B cell (primary cell): ENCODE measurements around the gene LEPR. TPM values are rescaled to one million over a fixed set of nuclear protein-coding genes. Genes with fewer than 3 reads are reported as not detected.

Experiments used
- ATAC-seq: fragments of 200-7000 bp; cut with Tn5 transposase; one replicate; pipeline ENCODE4 v1.10.0; 2021; ENCODE audit warnings: low read depth, mild to moderate bottlenecking, moderate number of reproducible peaks, moderate library complexity
- CTCF ChIA-PET: fragments of 350-600 bp; sonication (Branson Sonifier 250); formaldehyde crosslinking; loops from one replicate; lab custom pipeline; 2021; ENCODE audit warnings: antibody characterized with exemption, inconsistent platforms; lab: Charles Lee
- POLR2A ChIA-PET: fragments of 350-600 bp; sonication (Branson Sonifier 250); formaldehyde crosslinking; loops from one replicate; lab custom pipeline; 2021; ENCODE audit warnings: antibody characterized with exemption; lab: Charles Lee
- DNase-seq: peaks from one replicate; pipeline ENCODE4 v3.0.0; 2013
- H2AFZ ChIP-seq: 2 replicates; pipeline ENCODE4 v1.6.1; 2012; ENCODE audit warnings: mild to moderate bottlenecking, low read depth, low read length; ENCODE audit not compliant: insufficient read depth, poor library complexity, severe bottlenecking
- H3K27ac ChIP-seq, 2 donors: 1 replicate in 1 of 2; 2 replicates in 1 of 2; pipeline ENCODE4 v1.5.1; 2012 to 2013; ENCODE audit warnings: low read length in 2 of 2, mild to moderate bottlenecking in 2 of 2, moderate library complexity in 1 of 2
- H3K27me3 ChIP-seq, 4 experiments: fragments of 200-600 bp in 1 of 4; sonication (generic) in 1 of 4; replicated peaks in 1 of 4; 1 replicate in 2 of 4; 2 replicates in 2 of 4; pipeline versions ENCODE4 v1.6.1 to v1.7.0; 2013 to 2016; ENCODE audit warnings: low read length in 3 of 4, mild to moderate bottlenecking in 2 of 4, mixed read lengths in 1 of 4, moderate library complexity in 1 of 4; ENCODE audit not compliant: insufficient read depth in 4 of 4, control insufficient read depth in 3 of 4; ENCODE audit errors: control extremely low read depth in 1 of 4
- H3K36me3 ChIP-seq, 2 experiments: replicated peaks in 1 of 2; 1 replicate in 1 of 2; 2 replicates in 1 of 2; pipeline versions ENCODE4 v1.6.1 to v1.7.1; 2013; ENCODE audit warnings: low read length in 1 of 2; ENCODE audit not compliant: insufficient read depth in 2 of 2, control insufficient read depth in 1 of 2; ENCODE audit errors: control extremely low read depth in 1 of 2, extremely low read depth in 1 of 2
- H3K4me1 ChIP-seq, 2 donors: fragments of 200-600 bp in 1 of 2; sonication (generic) in 1 of 2; 1 replicate in 1 of 2; 2 replicates in 1 of 2; pipeline versions ENCODE4 v1.5.1 to v1.6.1; 2013 to 2017; ENCODE audit warnings: low read length in 2 of 2; ENCODE audit not compliant: control insufficient read depth in 2 of 2, insufficient read depth in 2 of 2
- H3K4me2 ChIP-seq: replicated peaks from 2 replicates; pipeline ENCODE3; 2012; ENCODE audit warnings: mild to moderate bottlenecking, low read depth, low read length; ENCODE audit not compliant: poor library complexity, severe bottlenecking
- H3K4me3 ChIP-seq, 5 experiments: fragments of 200-600 bp in 1 of 5; sonication (generic) in 1 of 5; 1 replicate in 3 of 5; 2 replicates in 2 of 5; pipeline versions ENCODE4 v1.5.1 to v1.7.0; 2011 to 2016; ENCODE audit warnings: low read length in 4 of 5, mild to moderate bottlenecking in 4 of 5, low read depth in 2 of 5, control low read depth in 1 of 5, moderate library complexity in 1 of 5; ENCODE audit not compliant: insufficient read depth in 1 of 5; ENCODE audit errors: control extremely low read depth in 1 of 5, extremely low read depth in 1 of 5
- H3K79me2 ChIP-seq: fragments of 200-600 bp; sonication (generic); one replicate; pipeline ENCODE4 v1.6.0; 2016; ENCODE audit warnings: low read length; ENCODE audit not compliant: control insufficient read depth, insufficient read depth
- H3K9ac ChIP-seq: fragments of 200-600 bp; sonication (generic); 2 replicates; pipeline ENCODE4 v1.6.1; 2017; ENCODE audit warnings: mild to moderate bottlenecking, low read length, moderate library complexity
- H3K9me3 ChIP-seq, 3 donors: one replicate each; pipeline versions ENCODE4 v1.6.1 to v1.7.1; 2013; ENCODE audit warnings: low read length in 2 of 3; ENCODE audit not compliant: control insufficient read depth in 2 of 3, insufficient read depth in 1 of 3; ENCODE audit errors: control extremely low read depth in 1 of 3
- H4K20me1 ChIP-seq: 2 replicates; pipeline ENCODE4 v1.6.0; 2012; ENCODE audit warnings: mild to moderate bottlenecking, low read length; ENCODE audit not compliant: insufficient read depth, control insufficient read depth, poor library complexity, severe bottlenecking
- H3K27ac Mint-ChIP-seq: one replicate; pipeline ENCODE4 v1.8.0; 2021; ENCODE audit warnings: mixed read lengths
- H3K27me3 Mint-ChIP-seq: one replicate; pipeline ENCODE4 v1.8.0; 2021; ENCODE audit warnings: mixed read lengths
- H3K4me1 Mint-ChIP-seq: one replicate; pipeline ENCODE4 v1.8.0; 2021; ENCODE audit warnings: mixed read lengths
- H3K4me3 Mint-ChIP-seq: one replicate; pipeline ENCODE4 v1.8.0; 2021; ENCODE audit warnings: mixed read lengths
- H3K9me3 Mint-ChIP-seq: one replicate; pipeline ENCODE4 v1.8.0; 2022; ENCODE audit warnings: mixed read lengths; ENCODE audit not compliant: insufficient read depth
- EZH2 ChIP-seq: IDR thresholded peaks from 2 replicates; pipeline ENCODE4 v1.6.1; 2012; ENCODE audit warnings: borderline replicate concordance, low read depth, mild to moderate bottlenecking, moderate library complexity, low read length; ENCODE audit not compliant: insufficient read depth, poor library complexity, severe bottlenecking
- WGBS: methylation state at CpG from one replicate; pipeline ENCODE4 v1.1.5; 2013; ENCODE audit warnings: missing lambda C conversion rate; ENCODE audit not compliant: insufficient coverage; 5-methylcytosine and 5-hydroxymethylcytosine counted together
- intact Hi-C: fragments of 100-400 bp; cut with micrococcal nuclease; formaldehyde crosslinking; loops from one replicate; pipeline ENCODE4 v1.10.0; 2022
- polyA plus RNA-seq: library from polyadenylated mRNA; depleted of rRNA; stranded (reverse); fragments of >200 nt; gene quantifications from 2 replicates; pipeline ENCODE4 v1.2.3, GENCODE V29; 2012
- total RNA-seq, 2 donors: library from RNA; stranded (reverse); fragments of 120-200 nt in 1 of 2; gene quantifications; 1 replicate in 1 of 2; 2 replicates in 1 of 2; pipeline versions ENCODE4 v1.2.3 to v1.2.4, GENCODE V29; 2013 to 2022
- TF ChIP-seq, protein P1 (sequence below): fragments of 200-600 bp; IDR thresholded peaks from one replicate; pipeline ENCODE4 v1.8.0; 2022; ENCODE audit warnings: antibody characterized with exemption, mild to moderate bottlenecking

Gene LEPR
- total and polyA plus RNA-seq, 2 donors (not counting 1 experiment from before 2014, with no cell fraction given), result 0.19 to 0.30 TPM

DNA sequence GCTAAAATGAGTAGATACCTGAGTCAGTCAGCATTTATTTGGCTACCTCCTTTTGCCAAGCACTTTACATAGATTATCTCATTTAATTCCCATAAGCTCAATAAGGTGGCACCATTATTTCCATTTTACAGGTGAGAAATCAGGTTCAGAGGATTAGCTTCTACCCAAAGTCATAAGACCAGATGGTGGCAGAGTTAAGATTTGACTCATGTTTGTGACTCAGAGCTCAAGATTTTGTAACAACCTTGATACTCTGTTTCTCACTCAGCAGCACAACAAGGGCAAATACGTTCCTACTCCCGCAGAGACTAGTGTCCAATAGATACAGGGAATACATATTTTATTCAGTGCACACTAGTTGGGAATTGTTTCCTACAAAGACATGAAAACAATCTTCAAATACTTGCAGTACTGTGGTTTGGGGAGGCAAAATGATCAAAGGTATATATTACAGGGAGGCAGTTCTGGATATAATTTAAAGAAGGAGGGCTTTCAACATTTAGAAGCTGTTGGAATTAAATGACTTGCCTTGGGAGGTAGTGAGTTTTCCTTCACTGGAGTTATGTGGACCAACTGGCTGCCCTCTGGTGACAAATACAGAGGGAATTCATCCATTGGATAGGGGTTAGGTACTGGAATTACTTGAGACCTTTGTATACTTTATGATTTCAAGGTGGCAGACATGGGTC is 3.6 kb downstream of the LEPR start:
- WGBS, result no CpG with 5 or more reads among the region's 2 CpGs
- Mint-ChIP-seq H3K4me1 (peaks cover 12% of the 10 kb centered on the region), H3K9me3 (no peaks in the 10 kb centered on the region), H3K27me3 (no peaks in the 10 kb centered on the region), H3K4me3 (no peak overlapping the region), H3K27ac (no peak overlapping the region)
- POLR2A ChIA-PET, result no interaction called here
- Histone ChIP-seq H3K27me3 (no peaks in the 10 kb centered on the region), H3K4me1 (peaks cover 14 to 22% of the 10 kb centered on the region in 2 donors), H2AFZ (no peak overlapping the region), H4K20me1 (no peaks in the 10 kb centered on the region), H3K36me3 (peaks cover 0 to 6% of the 10 kb centered on the region in 2 experiments), H3K79me2 (peaks cover 2% of the 10 kb centered on the region), H3K9me3 (no peaks in the 10 kb centered on the region), H3K9ac (no peak overlapping the region), H3K27ac (no peak overlapping the region), H3K4me2 (no peak overlapping the region), H3K4me3 (no peak overlapping the region)
- CTCF ChIA-PET, result no interaction called here
- intact Hi-C loops, result loop anchor here (5.0 to 10.0 kb wide), 2 partner anchors 562 to 821 kb away; no protein-coding TSS in a partner anchor
- TF ChIP-seq EZH2, result no peak
- TF ChIP-seq, protein P1, sequence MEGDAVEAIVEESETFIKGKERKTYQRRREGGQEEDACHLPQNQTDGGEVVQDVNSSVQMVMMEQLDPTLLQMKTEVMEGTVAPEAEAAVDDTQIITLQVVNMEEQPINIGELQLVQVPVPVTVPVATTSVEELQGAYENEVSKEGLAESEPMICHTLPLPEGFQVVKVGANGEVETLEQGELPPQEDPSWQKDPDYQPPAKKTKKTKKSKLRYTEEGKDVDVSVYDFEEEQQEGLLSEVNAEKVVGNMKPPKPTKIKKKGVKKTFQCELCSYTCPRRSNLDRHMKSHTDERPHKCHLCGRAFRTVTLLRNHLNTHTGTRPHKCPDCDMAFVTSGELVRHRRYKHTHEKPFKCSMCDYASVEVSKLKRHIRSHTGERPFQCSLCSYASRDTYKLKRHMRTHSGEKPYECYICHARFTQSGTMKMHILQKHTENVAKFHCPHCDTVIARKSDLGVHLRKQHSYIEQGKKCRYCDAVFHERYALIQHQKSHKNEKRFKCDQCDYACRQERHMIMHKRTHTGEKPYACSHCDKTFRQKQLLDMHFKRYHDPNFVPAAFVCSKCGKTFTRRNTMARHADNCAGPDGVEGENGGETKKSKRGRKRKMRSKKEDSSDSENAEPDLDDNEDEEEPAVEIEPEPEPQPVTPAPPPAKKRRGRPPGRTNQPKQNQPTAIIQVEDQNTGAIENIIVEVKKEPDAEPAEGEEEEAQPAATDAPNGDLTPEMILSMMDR, result no peak
- DNase-seq, result no peak
- no peak for ATAC-seq

DNA sequence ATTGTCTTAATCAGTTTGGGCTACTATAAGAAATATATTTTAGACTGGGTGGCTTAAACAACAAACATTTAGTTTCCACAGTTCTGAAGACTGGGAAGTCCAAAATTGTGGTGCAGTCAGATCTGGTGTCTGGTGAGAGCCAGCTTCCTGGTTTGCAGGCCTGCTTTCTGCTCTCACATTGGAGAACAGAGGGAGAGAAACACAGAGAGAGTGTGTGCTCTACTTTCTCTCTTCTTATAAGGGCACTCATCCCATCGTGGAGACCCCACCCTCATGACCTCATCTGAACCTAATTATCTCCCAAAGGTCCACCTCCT is 4.1 kb downstream of the LEPR start:
- no peaks in the 10 kb centered on the region for H3K27me3 Mint-ChIP-seq
- Histone ChIP-seq H3K79me2 (peaks cover 2% of the 10 kb centered on the region), H3K4me3 (no peak overlapping the region), H3K9ac (no peak overlapping the region), H3K9me3 (no peaks in the 10 kb centered on the region), H3K4me1 (peaks cover 11 to 17% of the 10 kb centered on the region in 2 donors), H3K27me3 (no peaks in the 10 kb centered on the region), H2AFZ (no peak overlapping the region), H3K27ac (no peak overlapping the region), H3K36me3 (peaks cover 0 to 6% of the 10 kb centered on the region in 2 experiments), H3K4me2 (no peak overlapping the region), H4K20me1 (no peaks in the 10 kb centered on the region)
- H3K27ac Mint-ChIP-seq, result no peak overlapping the region
- DNase-seq, result no peak
- H3K9me3 Mint-ChIP-seq, result no peaks in the 10 kb centered on the region
- TF ChIP-seq, protein P1, result no peak
- TF ChIP-seq EZH2, result no peak
- H3K4me1 Mint-ChIP-seq, result peaks cover 9% of the 10 kb centered on the region
- no CpG with 5 or more reads among the region's 1 CpG for WGBS
- ChIA-PET POLR2A (no interaction called here), CTCF (no interaction called here)
- intact Hi-C loops, result loop anchor here (5.0 to 10.0 kb wide), 2 partner anchors 562 to 820 kb away; no protein-coding TSS in a partner anchor
- ATAC-seq, result no peak
- H3K4me3 Mint-ChIP-seq, result no peak overlapping the region
